Sigmoid colon (tissue), 3 donors: Measurements from ENCODE around the gene GRB2.

Source experiments
- POLR2A ChIP-seq, 2 donors: fragments of 450-650 bp; IDR thresholded peaks; one replicate each; pipeline ENCODE4 v1.6.1; 2016; ENCODE audit warnings: antibody characterized with exemption in 2 of 2, mild to moderate bottlenecking in 2 of 2, moderate library complexity in 2 of 2
- TF ChIP-seq, protein P1 (sequence below), 4 experiments: fragments of 450-650 bp in 3 of 4; fragments of 200-600 bp in 1 of 4; IDR thresholded peaks; one replicate each; pipeline ENCODE4 v1.5.1; 2016 to 2019; ENCODE audit warnings: antibody characterized with exemption in 4 of 4, mild to moderate bottlenecking in 3 of 4, moderate library complexity in 2 of 4

DNA sequence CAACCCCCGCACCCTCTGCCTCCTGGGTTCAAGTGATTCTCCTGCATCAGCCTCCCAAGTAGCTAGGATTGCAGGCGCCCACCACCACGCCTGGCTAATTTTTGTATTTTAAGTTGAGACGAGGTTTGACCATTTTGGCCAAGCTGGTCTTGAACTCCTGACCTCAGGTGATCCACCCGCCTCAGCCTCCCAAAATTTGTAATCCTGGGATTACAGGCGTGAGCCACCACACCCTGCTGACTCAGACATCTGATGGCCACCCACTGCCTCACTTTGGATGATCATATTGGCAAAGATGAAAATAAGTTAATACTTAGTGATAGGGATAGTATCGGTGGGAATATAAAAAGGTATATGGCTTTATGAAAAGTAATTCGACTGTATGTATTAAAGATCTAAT is 55.9 kb downstream of the GRB2 start:
- TF ChIP-seq, protein P1, sequence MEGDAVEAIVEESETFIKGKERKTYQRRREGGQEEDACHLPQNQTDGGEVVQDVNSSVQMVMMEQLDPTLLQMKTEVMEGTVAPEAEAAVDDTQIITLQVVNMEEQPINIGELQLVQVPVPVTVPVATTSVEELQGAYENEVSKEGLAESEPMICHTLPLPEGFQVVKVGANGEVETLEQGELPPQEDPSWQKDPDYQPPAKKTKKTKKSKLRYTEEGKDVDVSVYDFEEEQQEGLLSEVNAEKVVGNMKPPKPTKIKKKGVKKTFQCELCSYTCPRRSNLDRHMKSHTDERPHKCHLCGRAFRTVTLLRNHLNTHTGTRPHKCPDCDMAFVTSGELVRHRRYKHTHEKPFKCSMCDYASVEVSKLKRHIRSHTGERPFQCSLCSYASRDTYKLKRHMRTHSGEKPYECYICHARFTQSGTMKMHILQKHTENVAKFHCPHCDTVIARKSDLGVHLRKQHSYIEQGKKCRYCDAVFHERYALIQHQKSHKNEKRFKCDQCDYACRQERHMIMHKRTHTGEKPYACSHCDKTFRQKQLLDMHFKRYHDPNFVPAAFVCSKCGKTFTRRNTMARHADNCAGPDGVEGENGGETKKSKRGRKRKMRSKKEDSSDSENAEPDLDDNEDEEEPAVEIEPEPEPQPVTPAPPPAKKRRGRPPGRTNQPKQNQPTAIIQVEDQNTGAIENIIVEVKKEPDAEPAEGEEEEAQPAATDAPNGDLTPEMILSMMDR (IDR thresholded peaks at IDR 0.05), result no peak
- TF ChIP-seq POLR2A (IDR thresholded peaks at IDR 0.05), result no peak
